NCI-H2196 (cell line): ENCODE data around the gene CNN2.
A peak's percentile ranks its signal among the peaks of the same experiment; 100 is the strongest.

ENCODE experiments used
- DNase-seq: peaks from one replicate; lab custom pipeline; 2025; ENCODE audit not compliant: unreplicated experiment; lab: John Stamatoyannopoulos, UW

Gene CNN2

DNA sequence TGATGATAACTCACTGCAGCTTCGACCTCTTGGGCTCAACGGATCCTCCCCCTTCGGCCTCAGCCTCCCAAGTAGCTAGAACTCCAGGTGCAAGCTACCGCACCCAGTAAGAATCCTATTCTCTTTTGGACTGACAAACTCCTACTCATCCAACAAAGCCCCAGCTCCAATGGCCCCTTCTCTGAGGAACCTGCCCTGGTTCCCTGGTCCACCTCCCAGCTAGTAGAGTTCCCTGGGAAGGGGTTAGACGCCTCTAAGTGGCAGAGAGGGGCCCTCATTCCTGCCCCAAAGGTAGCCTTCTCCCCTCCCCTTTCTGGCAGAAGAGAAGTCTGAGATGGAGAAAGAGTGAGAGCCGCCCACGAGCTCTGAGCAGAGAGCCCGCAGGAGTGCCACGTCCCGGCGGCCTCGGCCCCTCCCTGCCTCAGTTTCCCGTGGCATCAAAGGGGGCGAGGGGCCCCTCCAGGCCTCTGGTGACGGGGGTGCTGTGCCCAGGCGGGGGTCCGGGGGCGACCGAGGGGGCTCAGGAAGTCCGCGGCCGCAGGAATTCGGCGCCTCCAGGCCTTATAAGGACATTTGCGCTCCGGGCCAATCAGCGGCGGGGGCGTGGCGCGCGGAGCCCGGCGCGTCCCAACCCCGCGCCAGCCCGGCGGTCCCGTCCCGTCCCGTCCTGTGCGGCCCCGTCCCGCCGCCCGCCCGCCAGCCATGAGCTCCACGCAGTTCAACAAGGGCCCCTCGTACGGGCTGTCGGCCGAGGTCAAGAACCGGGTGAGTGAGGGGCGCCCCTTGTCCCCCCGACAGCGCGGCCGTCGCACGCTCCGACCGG is at the start of gene CNN2:
Gene CNN2, plus strand, starts transcription at position 649 of the 823 bp plus-strand sequence. Its CDS starts 54 bp downstream, at position 703.
- peak; percentile 67 for DNase-seq

- no peak for DNase-seq
Observed at GRCh38 chr19:977058-977464, 49.3 kb upstream of the CNN2 start.

DNA sequence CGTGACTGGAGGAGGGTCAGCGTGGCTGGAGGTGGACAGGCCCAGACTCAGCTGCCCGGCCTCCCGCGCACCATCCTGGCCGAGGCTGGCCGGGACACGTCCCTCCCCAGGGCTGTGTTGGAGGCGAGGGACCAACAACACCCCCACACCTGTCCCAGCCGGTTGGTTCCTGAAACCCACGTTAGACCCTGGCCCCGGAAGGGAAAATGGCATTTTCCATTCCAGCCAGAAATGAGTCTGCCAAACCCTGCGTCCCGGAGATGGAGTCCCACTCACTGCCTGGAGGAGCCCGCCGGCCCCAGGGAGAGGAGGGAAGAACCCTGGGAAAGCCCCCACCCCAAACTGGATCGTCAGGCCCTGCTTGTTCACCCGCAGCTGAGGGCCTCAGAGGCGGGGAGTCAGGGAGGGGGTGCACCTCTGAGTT is 47.1 kb upstream of the CNN2 start:
- no peak for DNase-seq

DNA sequence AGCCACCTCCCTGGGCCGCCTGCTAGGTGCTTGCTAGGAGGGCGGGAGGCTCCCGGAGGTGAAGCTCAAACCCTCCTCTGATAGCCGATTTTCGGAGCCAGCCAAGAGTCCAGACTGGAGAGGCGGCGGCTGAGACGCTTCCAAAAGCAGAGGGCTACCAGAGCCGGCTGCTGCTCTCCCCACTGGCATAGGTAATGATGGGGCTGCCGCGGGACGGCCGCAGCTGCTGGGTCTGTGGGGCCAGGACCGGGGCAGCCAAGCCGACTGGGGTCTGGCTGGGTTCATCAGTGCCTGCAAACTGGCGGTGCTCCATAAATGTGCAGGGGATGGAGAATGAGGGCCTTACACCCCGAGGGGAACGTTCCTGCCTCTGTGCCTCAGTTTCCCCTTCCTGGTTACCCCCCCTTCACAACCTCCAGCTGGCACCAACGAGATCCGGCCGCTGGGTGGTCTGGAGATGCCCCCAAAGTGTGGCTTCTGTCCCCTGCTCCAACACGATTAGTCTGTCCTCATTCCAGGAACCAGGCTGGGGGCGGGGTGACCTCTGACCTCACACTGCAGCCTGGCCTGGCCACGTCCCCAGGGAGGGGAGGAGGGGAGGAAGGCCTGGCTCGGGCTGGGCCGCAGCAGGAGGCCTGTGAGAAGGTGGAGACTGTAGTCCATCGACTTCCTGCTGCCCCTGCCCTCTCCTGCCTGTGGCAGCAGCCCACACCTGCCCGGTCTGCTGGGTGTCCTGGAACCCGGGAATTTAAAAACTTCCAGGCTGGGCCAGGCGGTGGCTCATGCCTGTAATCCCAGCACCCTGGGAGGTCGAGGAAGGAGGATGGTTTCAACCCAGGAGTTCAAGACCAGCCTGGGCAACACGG is 46.0 kb upstream of the CNN2 start:
- DNase-seq: no peak

- DNase-seq: peak; percentile 71
Observed at GRCh38 chr19:982567-983170, 43.7 kb upstream of the CNN2 start.

- DNase-seq: peak; percentile 95
Observed at GRCh38 chr19:984165-984967, 42.0 kb upstream of the CNN2 start, which contains the start of gene WDR18. Gene WDR18 (plus strand): TSS chr19:984345. CDS start chr19:984354, 9 bp downstream.

GRCh38 chr19:986083-986482 is 40.3 kb upstream of the CNN2 start:
- DNase-seq: no peak

DNA sequence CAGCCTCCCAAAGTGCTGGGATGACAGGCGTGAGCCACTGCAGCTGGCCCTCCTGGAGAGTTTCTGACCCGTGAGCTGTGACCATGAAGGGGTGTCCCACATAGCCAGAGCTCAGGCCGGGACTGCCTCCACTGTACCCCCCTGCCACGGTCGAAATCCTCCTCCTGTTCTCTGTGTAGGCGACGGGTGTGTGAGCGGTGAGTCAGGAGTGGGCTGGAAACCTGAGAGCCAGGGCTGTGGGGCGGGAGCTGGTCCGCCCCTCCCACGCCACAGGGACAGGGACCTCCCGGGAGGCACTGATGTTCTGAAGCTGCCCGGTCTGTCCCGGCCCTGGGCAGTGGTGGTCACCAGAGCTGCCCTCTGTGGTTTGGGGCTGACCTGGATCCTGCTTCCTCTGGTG is 38.3 kb upstream of the CNN2 start:
- DNase-seq: no peak

DNA sequence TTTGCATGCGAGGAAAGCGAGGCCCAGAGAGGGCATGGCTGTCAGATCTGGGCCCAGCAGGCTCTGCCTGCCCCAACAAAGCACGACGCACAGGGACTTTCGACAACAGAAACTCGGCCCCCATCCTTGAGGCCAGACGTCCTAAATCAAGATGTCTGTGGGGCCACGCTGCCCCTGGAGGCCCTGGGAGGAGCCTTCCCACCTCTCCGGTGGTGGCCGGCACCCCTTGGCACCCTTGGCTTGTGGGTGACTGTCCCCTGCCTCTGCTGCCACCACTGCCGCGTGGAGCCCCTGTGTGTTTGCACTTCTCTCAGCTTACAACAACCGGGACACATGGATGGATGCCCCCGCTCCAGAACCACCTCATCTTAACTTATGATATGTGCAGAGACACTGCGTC is 37.9 kb upstream of the CNN2 start:
- no peak for DNase-seq

DNA sequence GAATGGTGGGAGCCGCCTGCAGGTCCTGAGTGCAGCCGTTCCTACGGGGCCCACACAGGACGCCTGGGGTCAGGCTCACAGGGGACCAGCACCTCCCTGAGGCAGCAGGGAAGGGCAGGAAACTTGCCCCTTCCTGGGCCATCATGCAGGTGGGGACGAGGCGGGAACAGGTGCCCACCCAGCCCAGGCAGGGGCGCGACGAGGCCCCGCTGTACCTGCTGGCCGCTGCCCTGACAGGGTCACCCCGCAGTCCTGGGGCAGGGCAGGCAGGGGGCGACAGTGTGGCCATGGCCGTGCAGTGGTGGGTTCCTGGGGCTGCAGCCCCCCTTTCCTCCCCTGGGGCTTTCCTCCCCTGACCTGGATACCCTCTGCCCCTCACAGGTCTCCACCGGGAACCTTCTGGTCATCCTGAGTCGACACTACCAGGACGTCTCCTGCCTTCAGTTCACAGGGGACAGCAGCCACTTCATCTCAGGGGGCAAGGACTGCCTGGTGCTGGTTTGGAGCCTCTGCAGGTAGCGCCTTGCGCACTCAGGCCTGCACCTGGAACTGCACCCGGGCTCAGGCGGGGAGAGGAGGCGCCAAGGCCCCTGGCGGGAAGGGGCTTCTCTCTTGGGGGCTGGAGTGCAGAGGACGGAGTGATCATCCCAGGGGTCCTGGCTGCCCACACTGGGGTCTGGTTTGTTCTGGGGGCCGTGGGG is 36.9 kb upstream of the CNN2 start:
- DNase-seq: no peak

DNA sequence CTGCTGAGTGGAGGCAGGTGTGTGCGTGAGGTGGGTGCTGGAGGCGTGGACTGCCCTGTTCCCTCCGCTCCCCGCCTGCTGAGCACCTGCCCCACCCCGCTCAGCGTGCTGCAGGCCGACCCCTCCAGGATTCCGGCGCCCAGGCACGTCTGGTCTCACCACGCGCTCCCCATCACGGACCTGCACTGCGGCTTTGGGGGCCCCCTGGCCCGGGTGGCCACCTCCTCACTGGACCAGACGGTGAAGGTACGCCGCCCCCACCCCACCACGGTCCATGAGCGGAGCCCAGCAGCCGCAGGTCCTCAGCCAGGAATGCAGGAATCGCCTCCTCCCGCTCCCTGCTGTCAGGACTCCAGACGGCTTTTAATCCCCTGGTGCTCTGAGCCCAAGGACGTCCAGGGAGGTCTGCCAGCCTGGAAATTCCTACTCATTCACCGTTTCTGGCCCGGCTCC is 36.3 kb upstream of the CNN2 start:
- no peak for DNase-seq

DNA sequence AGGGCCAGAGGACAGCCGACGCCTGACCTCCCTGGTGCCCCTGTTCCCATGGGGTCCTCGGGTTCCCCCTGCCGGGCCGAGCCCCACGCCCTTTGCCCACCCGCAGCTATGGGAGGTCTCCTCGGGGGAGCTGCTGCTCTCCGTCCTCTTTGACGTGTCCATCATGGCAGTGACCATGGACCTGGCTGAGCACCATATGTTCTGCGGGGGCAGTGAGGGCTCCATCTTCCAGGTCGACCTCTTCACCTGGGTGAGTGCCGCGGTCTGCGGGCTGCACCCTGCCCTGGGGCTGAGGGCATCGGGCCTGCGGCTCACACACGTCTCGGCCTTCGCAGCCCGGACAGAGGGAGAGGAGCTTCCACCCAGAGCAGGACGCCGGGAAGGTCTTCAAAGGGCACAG is 35.7 kb upstream of the CNN2 start:
- no peak for DNase-seq

DNA sequence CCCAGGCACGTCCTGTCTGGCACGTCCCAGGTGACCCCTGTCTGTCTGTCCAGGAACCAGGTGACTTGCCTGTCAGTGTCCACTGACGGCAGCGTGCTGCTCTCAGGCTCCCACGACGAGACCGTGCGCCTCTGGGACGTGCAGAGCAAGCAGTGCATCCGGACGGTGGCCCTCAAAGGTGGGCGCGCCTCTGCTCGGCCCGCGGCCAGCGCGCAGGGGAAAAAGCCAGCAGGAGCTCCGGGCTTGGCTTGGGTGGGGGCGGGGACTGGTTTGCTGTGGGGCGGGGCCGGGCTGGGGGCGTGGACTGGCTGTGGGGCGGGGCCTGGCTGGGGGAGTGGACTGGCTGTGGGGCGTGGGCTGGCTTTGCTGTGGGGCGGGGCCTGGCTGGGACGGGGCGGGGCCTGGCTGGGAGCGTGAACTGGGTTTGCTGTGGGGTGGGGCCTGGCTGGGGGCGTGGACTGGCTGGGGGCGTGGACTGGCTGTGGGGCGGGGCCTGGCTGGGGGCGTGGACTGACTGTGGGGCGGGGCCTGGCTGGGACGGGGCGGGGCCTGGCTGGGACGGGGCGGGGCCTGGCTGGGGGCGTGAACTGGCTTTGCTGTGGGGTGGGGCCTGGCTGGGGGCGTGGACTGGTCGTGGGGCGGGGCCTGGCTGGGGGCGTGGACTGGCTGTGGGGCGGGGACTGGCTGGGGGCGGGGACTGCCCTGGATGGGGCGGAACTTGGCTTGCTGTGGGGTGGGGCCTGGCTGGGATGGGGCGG is 35.1 kb upstream of the CNN2 start:
- DNase-seq: no peak

DNA sequence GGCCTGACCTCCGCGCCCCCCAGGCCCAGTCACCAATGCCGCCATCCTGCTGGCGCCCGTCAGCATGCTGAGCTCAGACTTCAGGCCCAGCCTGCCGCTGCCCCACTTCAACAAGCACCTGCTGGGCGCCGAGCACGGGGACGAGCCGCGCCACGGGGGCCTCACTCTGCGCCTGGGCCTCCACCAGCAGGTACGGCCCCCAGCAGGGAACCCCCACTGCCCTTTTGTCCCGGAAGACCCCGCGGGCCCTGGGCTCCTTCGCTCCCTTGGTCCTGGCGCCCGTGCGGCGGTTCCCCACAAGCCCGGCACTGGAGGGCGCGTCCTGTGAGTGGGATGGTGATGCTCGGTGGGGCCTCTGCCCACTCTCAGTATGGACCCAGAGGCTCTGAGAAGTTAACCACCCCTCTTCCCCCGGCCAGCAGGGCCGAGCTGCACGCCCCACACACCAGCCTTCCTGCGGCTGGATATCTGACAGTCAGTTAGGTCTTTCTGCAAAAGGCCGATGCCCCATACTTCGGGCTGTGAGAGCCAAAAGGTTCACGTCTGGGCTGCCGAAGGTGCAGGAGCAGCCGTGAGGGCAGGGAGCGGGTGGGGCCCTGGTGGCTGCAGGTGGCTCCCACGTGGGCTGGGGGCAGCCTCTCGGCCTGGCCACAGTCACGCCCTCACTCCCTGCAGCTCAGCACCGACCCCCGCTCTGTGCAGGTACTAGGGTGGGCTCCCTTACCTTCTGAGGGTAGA is 34.3 kb upstream of the CNN2 start:
- no peak for DNase-seq

DNA sequence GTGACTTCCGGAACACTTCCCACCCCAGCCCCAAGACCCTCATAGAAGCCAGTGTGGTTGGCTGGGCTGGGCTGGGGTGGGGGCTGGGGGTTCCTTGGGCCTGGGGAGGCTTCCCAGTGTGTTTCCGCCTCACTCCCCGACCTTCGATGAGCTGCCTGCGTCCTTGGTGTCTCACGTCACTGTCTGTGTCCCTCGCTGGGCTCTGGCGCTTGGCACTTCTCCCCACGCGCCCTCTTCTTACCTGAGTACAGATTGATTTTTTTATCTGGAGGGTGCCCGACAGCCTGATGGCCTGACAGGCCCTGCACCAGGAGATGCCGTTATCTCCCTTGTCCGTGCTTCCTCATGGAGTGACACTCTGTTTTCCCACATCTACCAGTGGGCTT is 33.7 kb upstream of the CNN2 start:
- no peak for DNase-seq

GRCh38 chr19:993361-993830 is 33.0 kb upstream of the CNN2 start:
- DNase-seq: no peak

DNA sequence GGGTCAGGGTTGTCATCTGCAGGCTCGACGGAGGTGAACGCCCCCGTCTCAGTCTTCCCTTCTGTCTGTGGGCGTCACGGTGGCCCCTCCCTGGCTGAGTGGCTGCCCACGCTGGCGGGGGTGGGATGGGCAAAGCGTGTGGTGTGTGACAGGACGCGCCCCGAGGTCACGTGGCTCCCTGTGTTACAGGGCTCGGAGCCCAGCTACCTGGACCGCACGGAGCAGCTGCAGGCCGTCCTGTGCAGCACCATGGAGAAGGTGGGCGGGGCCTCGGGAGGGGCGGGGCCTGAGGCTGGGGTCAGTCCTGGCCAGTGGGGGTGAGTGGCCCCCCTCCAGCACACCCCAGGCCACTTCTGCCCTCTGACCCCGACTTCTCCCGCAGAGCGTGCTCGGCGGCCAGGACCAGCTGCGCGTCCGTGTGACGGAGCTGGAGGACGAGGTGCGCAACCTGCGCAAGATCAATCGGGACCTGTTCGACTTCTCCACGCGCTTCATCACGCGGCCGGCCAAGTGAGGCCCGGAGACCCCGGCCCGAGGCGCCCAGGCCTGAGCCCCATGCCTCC is 32.5 kb upstream of the CNN2 start:
- no peak for DNase-seq

GRCh38 chr19:994516-994915 is 31.9 kb upstream of the CNN2 start:
- no peak for DNase-seq
